HG03159 (cell line): ENCODE measurements around the gene ALKBH7.
"Not testable (repeated sequence)": the region's sequence is repeated elsewhere in the genome, so short reads cannot be mapped to it uniquely, and the experiment has no call there.

ENCODE experiments used
- ATAC-seq: cut with Tn5 transposase; IDR thresholded peaks from one replicate; pipeline ENCODE4 v1.9.1; 2021; ENCODE audit warnings: mild to moderate bottlenecking, moderate library complexity; ENCODE audit not compliant: unreplicated experiment

The ALKBH7 gene

GRCh38 chr19:6372594-6373095 is at the start of gene ALKBH7:
Gene ALKBH7, plus strand, starts transcription at chr19:6372794. Its CDS starts 27 bp downstream, at chr19:6372821.
- peak; percentile 74 for ATAC-seq

GRCh38 chr19:6324757-6325156 is 47.8 kb upstream of the ALKBH7 start:
- ATAC-seq, result no peak

GRCh38 chr19:6325614-6326013 is 47.0 kb upstream of the ALKBH7 start:
- no peak for ATAC-seq

- ATAC-seq, result no peak
Measured at GRCh38 chr19:6326815-6327214, 45.8 kb upstream of the ALKBH7 start.

- no peak for ATAC-seq
Measured at GRCh38 chr19:6333439-6333838, 39.2 kb upstream of the ALKBH7 start, which contains the start of gene ACER1. Gene ACER1, minus strand, starts transcription at chr19:6333612. Its CDS starts 61 bp downstream, at chr19:6333551.

- no peak for ATAC-seq
Measured at GRCh38 chr19:6334490-6335285, 37.9 kb upstream of the ALKBH7 start.

GRCh38 chr19:6340493-6341201 is 31.9 kb upstream of the ALKBH7 start:
- ATAC-seq, result no peak

- ATAC-seq, result no peak
Measured at GRCh38 chr19:6343462-6343861, 29.1 kb upstream of the ALKBH7 start.

GRCh38 chr19:6349271-6349670 is 23.3 kb upstream of the ALKBH7 start:
- not testable (repeated sequence) for ATAC-seq

- no peak for ATAC-seq
Measured at GRCh38 chr19:6350688-6351087, 21.9 kb upstream of the ALKBH7 start.

GRCh38 chr19:6352381-6353165 is 20.0 kb upstream of the ALKBH7 start:
- no peak for ATAC-seq

GRCh38 chr19:6354098-6354674 is 18.4 kb upstream of the ALKBH7 start:
- ATAC-seq, result no peak

GRCh38 chr19:6355321-6356040 is 17.1 kb upstream of the ALKBH7 start:
- not testable (repeated sequence) for ATAC-seq

- ATAC-seq, result no peak
Measured at GRCh38 chr19:6357174-6357573, 15.4 kb upstream of the ALKBH7 start.

- ATAC-seq, result no peak
Measured at GRCh38 chr19:6358003-6358402, 14.6 kb upstream of the ALKBH7 start.

- no peak for ATAC-seq
Measured at GRCh38 chr19:6359568-6360341, 12.8 kb upstream of the ALKBH7 start.

GRCh38 chr19:6360445-6360844 is 12.1 kb upstream of the ALKBH7 start:
- not testable (repeated sequence) for ATAC-seq

- ATAC-seq, result not testable (repeated sequence)
Measured at GRCh38 chr19:6360857-6361216, 11.8 kb upstream of the ALKBH7 start.

- no peak for ATAC-seq
Measured at GRCh38 chr19:6362027-6362350, 10.6 kb upstream of the ALKBH7 start.
